Testis (tissue), 2 donors: ENCODE results near the gene PHF12.

Source experiments
- POLR2A ChIP-seq: fragments of 450-650 bp; IDR thresholded peaks from one replicate; pipeline ENCODE4 v1.6.1; 2017; ENCODE audit warnings: antibody characterized with exemption, mild to moderate bottlenecking, moderate library complexity
- TF ChIP-seq, protein P1 (sequence below), 3 experiments: fragments of 450-650 bp in 2 of 3; fragments of 200-600 bp in 1 of 3; sonication (generic) in 1 of 3; IDR thresholded peaks; one replicate each; pipeline ENCODE4 v1.5.1; 2016 to 2019; ENCODE audit warnings: antibody characterized with exemption in 3 of 3, mild to moderate bottlenecking in 2 of 3, moderate library complexity in 1 of 3

DNA sequence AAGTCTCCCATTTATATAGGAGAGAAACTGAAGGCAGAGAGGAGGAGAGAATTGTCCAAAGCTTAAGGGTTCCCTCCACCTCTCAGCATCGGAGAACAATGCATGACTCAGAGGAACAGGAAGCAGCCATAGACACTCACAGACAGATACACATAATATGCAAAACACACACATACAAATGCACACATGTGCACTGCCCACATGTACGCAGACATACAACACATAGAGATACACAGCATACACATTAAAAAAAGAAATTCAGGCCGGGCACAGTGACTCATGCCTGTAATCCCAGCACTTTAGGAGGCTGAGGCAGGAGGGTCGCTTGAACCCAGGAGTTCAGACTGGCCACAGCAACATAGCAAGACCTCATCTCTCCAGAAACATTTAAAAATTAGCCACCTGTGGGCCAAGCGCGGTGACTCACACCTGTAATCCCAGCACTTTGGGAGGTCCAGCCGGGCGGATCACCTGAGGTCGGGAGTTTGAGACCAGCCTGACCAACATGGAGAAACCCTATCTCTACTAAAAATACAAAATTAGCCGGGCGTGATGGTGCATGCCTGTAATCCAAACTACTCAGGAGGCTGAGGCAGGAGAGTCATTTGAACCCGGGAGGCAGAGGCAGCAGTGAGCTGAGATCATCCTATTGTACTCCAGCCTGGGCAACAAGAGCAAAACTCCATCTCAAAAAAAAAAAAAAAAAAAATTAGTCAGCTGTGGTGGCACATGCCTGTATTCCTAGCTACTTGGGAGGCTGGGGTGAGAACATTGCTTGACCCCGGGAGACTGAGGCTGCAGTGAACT lies 85.2 kb downstream of the PHF12 start:
- TF ChIP-seq, protein P1, sequence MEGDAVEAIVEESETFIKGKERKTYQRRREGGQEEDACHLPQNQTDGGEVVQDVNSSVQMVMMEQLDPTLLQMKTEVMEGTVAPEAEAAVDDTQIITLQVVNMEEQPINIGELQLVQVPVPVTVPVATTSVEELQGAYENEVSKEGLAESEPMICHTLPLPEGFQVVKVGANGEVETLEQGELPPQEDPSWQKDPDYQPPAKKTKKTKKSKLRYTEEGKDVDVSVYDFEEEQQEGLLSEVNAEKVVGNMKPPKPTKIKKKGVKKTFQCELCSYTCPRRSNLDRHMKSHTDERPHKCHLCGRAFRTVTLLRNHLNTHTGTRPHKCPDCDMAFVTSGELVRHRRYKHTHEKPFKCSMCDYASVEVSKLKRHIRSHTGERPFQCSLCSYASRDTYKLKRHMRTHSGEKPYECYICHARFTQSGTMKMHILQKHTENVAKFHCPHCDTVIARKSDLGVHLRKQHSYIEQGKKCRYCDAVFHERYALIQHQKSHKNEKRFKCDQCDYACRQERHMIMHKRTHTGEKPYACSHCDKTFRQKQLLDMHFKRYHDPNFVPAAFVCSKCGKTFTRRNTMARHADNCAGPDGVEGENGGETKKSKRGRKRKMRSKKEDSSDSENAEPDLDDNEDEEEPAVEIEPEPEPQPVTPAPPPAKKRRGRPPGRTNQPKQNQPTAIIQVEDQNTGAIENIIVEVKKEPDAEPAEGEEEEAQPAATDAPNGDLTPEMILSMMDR (IDR thresholded peaks at IDR 0.05), result no peak
- no peak for TF ChIP-seq POLR2A
